ENCODE data around the gene UFSP2.

Gene UFSP2

GRCh38 chr4:185379326-185380295, 46.2 kb downstream of the UFSP2 start:
- no peak overlapping the region for H2AK5ac ChIP-seq (ENCODE audit: low read length)
- no peak overlapping the region for H3K4me3 ChIP-seq (ENCODE audit: low read depth, low read length)
- no peak overlapping the region for H4K8ac ChIP-seq (ENCODE audit: low read depth, low read length)
- H2AFZ ChIP-seq (ENCODE audit: insufficient read depth, low read length, poor library complexity), result no peak overlapping the region
- no peak overlapping the region for H2BK120ac ChIP-seq (ENCODE audit: insufficient read depth, low read length, poor library complexity)
- no peak for DNase-seq
- no peak overlapping the region for H4K91ac ChIP-seq (ENCODE audit: low read depth, low read length)
- H3K4ac ChIP-seq (ENCODE audit: low read depth, low read length), result no peak overlapping the region
- no peaks in the 10 kb centered on the region for H3K79me1 ChIP-seq (ENCODE audit: low read length)
- peaks cover 0 to 5% of the 10 kb centered on the region in 2 experiments for H3K36me3 ChIP-seq (ENCODE audit: control insufficient read depth in 1 of 2, insufficient read depth in 2 of 2, low read length in 2 of 2)
- no peak overlapping the region for H3K4me2 ChIP-seq (ENCODE audit: low read length)
- H2BK12ac ChIP-seq (ENCODE audit: low read length), result no peak overlapping the region
- H3K79me2 ChIP-seq (ENCODE audit: control insufficient read depth, insufficient read depth, low read length, poor library complexity), result no peaks in the 10 kb centered on the region
- WGBS (ENCODE audit: extremely low coverage, insufficient coverage, insufficient read length), result no CpG with 5 or more reads among the region's 13 CpGs
- no peak overlapping the region for H3K9ac ChIP-seq (ENCODE audit: low read length)
- peaks cover 0 to 2% of the 10 kb centered on the region in 2 experiments for H3K4me1 ChIP-seq (ENCODE audit: control insufficient read depth in 1 of 2, insufficient read depth in 2 of 2, low read length in 2 of 2)
- no peak overlapping the region for H4K12ac ChIP-seq (ENCODE audit: low read depth, low read length)
- H2BK5ac ChIP-seq (ENCODE audit: low read depth, low read length, poor library complexity), result no peak overlapping the region
- no peak overlapping the region for H3K14ac ChIP-seq (ENCODE audit: low read length)
- H3K23ac ChIP-seq (ENCODE audit: low read length), result no peak overlapping the region
- peaks cover 2% of the 10 kb centered on the region for H3K9me3 ChIP-seq (ENCODE audit: insufficient read depth, low read depth, low read length)
- no peak overlapping the region for H3K18ac ChIP-seq (ENCODE audit: low read length)
- H3K27ac ChIP-seq (ENCODE audit: low read depth, low read length), result no peak overlapping the region
- H3K27me3 ChIP-seq (ENCODE audit: insufficient read depth, low read length), result no peaks in the 10 kb centered on the region

GRCh38 chr4:185378264-185378663, 47.5 kb downstream of the UFSP2 start:
- Histone ChIP-seq H2AK5ac (ENCODE audit: low read length) (no peak overlapping the region), H3K27me3 (ENCODE audit: insufficient read depth, low read length) (no peaks in the 10 kb centered on the region), H3K9me3 (ENCODE audit: insufficient read depth, low read depth, low read length) (peaks cover 2% of the 10 kb centered on the region), H4K12ac (ENCODE audit: low read depth, low read length) (no peak overlapping the region), H3K36me3 (ENCODE audit: control insufficient read depth in 1 of 2, insufficient read depth in 2 of 2, low read length in 2 of 2) (peaks cover 0 to 5% of the 10 kb centered on the region in 2 experiments), H3K79me2 (ENCODE audit: control insufficient read depth, insufficient read depth, low read length, poor library complexity) (no peaks in the 10 kb centered on the region), H4K91ac (ENCODE audit: low read depth, low read length) (no peak overlapping the region), H2BK120ac (ENCODE audit: insufficient read depth, low read length, poor library complexity) (no peak overlapping the region), H3K23ac (ENCODE audit: low read length) (no peak overlapping the region), H2AFZ (ENCODE audit: insufficient read depth, low read length, poor library complexity) (no peak overlapping the region), H3K4me2 (ENCODE audit: low read length) (no peak overlapping the region), H3K4ac (ENCODE audit: low read depth, low read length) (no peak overlapping the region), H3K4me1 (ENCODE audit: control insufficient read depth in 1 of 2, insufficient read depth in 2 of 2, low read length in 2 of 2) (peaks cover 0 to under 1% of the 10 kb centered on the region in 2 experiments), H4K8ac (ENCODE audit: low read depth, low read length) (no peak overlapping the region), H3K18ac (ENCODE audit: low read length) (no peak overlapping the region), H2BK5ac (ENCODE audit: low read depth, low read length, poor library complexity) (no peak overlapping the region), H3K79me1 (ENCODE audit: low read length) (no peaks in the 10 kb centered on the region), H3K9ac (ENCODE audit: low read length) (no peak overlapping the region), H3K4me3 (ENCODE audit: low read depth, low read length) (no peak overlapping the region), H3K27ac (ENCODE audit: low read depth, low read length) (no peak overlapping the region), H2BK12ac (ENCODE audit: low read length) (no peak overlapping the region), H3K14ac (ENCODE audit: low read length) (no peak overlapping the region)
- DNase-seq, result no peak
- WGBS (ENCODE audit: extremely low coverage, insufficient coverage, insufficient read length), result no CpG with 5 or more reads among the region's 6 CpGs

GRCh38 chr4:185374573-185374972, 51.2 kb downstream of the UFSP2 start:
- Histone ChIP-seq H3K27me3 (ENCODE audit: insufficient read depth, low read length) (no peaks in the 10 kb centered on the region), H3K23ac (ENCODE audit: low read length) (no peak overlapping the region), H3K9ac (ENCODE audit: low read length) (no peak overlapping the region), H3K79me2 (ENCODE audit: control insufficient read depth, insufficient read depth, low read length, poor library complexity) (no peaks in the 10 kb centered on the region), H2AFZ (ENCODE audit: insufficient read depth, low read length, poor library complexity) (no peak overlapping the region), H3K27ac (ENCODE audit: low read depth, low read length) (no peak overlapping the region), H2BK5ac (ENCODE audit: low read depth, low read length, poor library complexity) (no peak overlapping the region), H3K9me3 (ENCODE audit: insufficient read depth, low read depth, low read length) (peaks cover 2% of the 10 kb centered on the region), H4K91ac (ENCODE audit: low read depth, low read length) (no peak overlapping the region), H3K14ac (ENCODE audit: low read length) (no peak overlapping the region), H3K4me3 (ENCODE audit: low read depth, low read length) (no peak overlapping the region), H2BK120ac (ENCODE audit: insufficient read depth, low read length, poor library complexity) (no peak overlapping the region), H2BK12ac (ENCODE audit: low read length) (no peak overlapping the region), H4K12ac (ENCODE audit: low read depth, low read length) (no peak overlapping the region), H2AK5ac (ENCODE audit: low read length) (no peak overlapping the region), H3K18ac (ENCODE audit: low read length) (no peak overlapping the region), H3K4me2 (ENCODE audit: low read length) (no peak overlapping the region), H3K4me1 (ENCODE audit: control insufficient read depth in 1 of 2, insufficient read depth in 2 of 2, low read length in 2 of 2) (no peaks in the 10 kb centered on the region), H4K8ac (ENCODE audit: low read depth, low read length) (no peak overlapping the region), H3K79me1 (ENCODE audit: low read length) (no peaks in the 10 kb centered on the region), H3K4ac (ENCODE audit: low read depth, low read length) (no peak overlapping the region), H3K36me3 (ENCODE audit: control insufficient read depth in 1 of 2, insufficient read depth in 2 of 2, low read length in 2 of 2) (peaks cover 5 to 7% of the 10 kb centered on the region in 2 experiments)
- DNase-seq, result no peak
- WGBS (ENCODE audit: extremely low coverage, insufficient coverage, insufficient read length), result no CpG with 5 or more reads among the region's 6 CpGs

GRCh38 chr4:185374027-185374426, 51.7 kb downstream of the UFSP2 start:
- H2BK12ac ChIP-seq (ENCODE audit: low read length), result no peak overlapping the region
- WGBS (ENCODE audit: extremely low coverage, insufficient coverage, insufficient read length), result no CpG with 5 or more reads among the region's 7 CpGs
- no peak overlapping the region for H3K4me2 ChIP-seq (ENCODE audit: low read length)
- H3K27me3 ChIP-seq (ENCODE audit: insufficient read depth, low read length), result no peaks in the 10 kb centered on the region
- no peak overlapping the region for H4K8ac ChIP-seq (ENCODE audit: low read depth, low read length)
- no peaks in the 10 kb centered on the region for H3K79me2 ChIP-seq (ENCODE audit: control insufficient read depth, insufficient read depth, low read length, poor library complexity)
- H3K27ac ChIP-seq (ENCODE audit: low read depth, low read length), result no peak overlapping the region
- no peak overlapping the region for H2AK5ac ChIP-seq (ENCODE audit: low read length)
- peaks cover 2% of the 10 kb centered on the region for H3K9me3 ChIP-seq (ENCODE audit: insufficient read depth, low read depth, low read length)
- no peak for DNase-seq
- no peaks in the 10 kb centered on the region for H3K4me1 ChIP-seq (ENCODE audit: control insufficient read depth in 1 of 2, insufficient read depth in 2 of 2, low read length in 2 of 2)
- H2BK5ac ChIP-seq (ENCODE audit: low read depth, low read length, poor library complexity), result no peak overlapping the region
- H4K12ac ChIP-seq (ENCODE audit: low read depth, low read length), result no peak overlapping the region
- no peaks in the 10 kb centered on the region for H3K79me1 ChIP-seq (ENCODE audit: low read length)
- no peak overlapping the region for H2AFZ ChIP-seq (ENCODE audit: insufficient read depth, low read length, poor library complexity)
- no peak overlapping the region for H3K4ac ChIP-seq (ENCODE audit: low read depth, low read length)
- H4K91ac ChIP-seq (ENCODE audit: low read depth, low read length), result no peak overlapping the region
- H3K9ac ChIP-seq (ENCODE audit: low read length), result no peak overlapping the region
- H3K36me3 ChIP-seq (ENCODE audit: control insufficient read depth in 1 of 2, insufficient read depth in 2 of 2, low read length in 2 of 2), result peaks cover 5 to 7% of the 10 kb centered on the region in 2 experiments
- H3K18ac ChIP-seq (ENCODE audit: low read length), result no peak overlapping the region
- H3K23ac ChIP-seq (ENCODE audit: low read length), result no peak overlapping the region
- H3K4me3 ChIP-seq (ENCODE audit: low read depth, low read length), result no peak overlapping the region
- H3K14ac ChIP-seq (ENCODE audit: low read length), result no peak overlapping the region
- H2BK120ac ChIP-seq (ENCODE audit: insufficient read depth, low read length, poor library complexity), result no peak overlapping the region

Measured in trophoblast cell (in vitro differentiated cells and primary cell).